Activated CD8-positive, alpha-beta T cell treated with anti-CD3 and anti-CD28 coated beads for 36 hours (primary cell): ENCODE results near the gene TCF4. TPM values are rescaled to one million over a fixed set of nuclear protein-coding genes. Genes with fewer than 3 reads are reported as not detected.

Experiments used
- ATAC-seq: fragments of 200-7000 bp; cut with Tn5 transposase; one replicate; pipeline ENCODE4 v1.10.0; 2021; ENCODE audit warnings: mild to moderate bottlenecking, moderate library complexity
- CTCF ChIA-PET: fragments of 350-600 bp; sonication (Branson Sonifier 250); formaldehyde crosslinking; loops from one replicate; lab custom pipeline; 2021; ENCODE audit warnings: antibody characterized with exemption; lab: Charles Lee
- POLR2A ChIA-PET: fragments of 350-600 bp; sonication (Branson Sonifier 250); formaldehyde crosslinking; loops from one replicate; lab custom pipeline; 2021; ENCODE audit warnings: antibody characterized with exemption; lab: Charles Lee
- DNase-seq: peaks from one replicate; pipeline ENCODE4 v3.0.0-alpha.2; 2020
- H3K27ac Mint-ChIP-seq: one replicate; pipeline ENCODE4 v1.8.0; 2021; ENCODE audit warnings: mild to moderate bottlenecking, mixed read lengths
- H3K27me3 Mint-ChIP-seq: one replicate; pipeline ENCODE4 v1.8.0; 2021; ENCODE audit warnings: mixed read lengths
- H3K36me3 Mint-ChIP-seq: one replicate; pipeline ENCODE4 v1.8.0; 2021; ENCODE audit warnings: low read depth, mixed read lengths
- H3K4me1 Mint-ChIP-seq: one replicate; pipeline ENCODE4 v1.8.0; 2021; ENCODE audit warnings: low read depth, mixed read lengths
- H3K4me3 Mint-ChIP-seq: one replicate; pipeline ENCODE4 v1.8.0; 2021; ENCODE audit warnings: mild to moderate bottlenecking, moderate library complexity, mixed read lengths
- H3K9me3 Mint-ChIP-seq: one replicate; pipeline ENCODE4 v1.8.0; 2021; ENCODE audit warnings: mixed read lengths
- CTCF ChIP-seq: fragments of 200-600 bp; IDR thresholded peaks from one replicate; pipeline ENCODE4 v1.8.0; 2022; ENCODE audit warnings: antibody characterized with exemption, mild to moderate bottlenecking
- intact Hi-C: fragments of 100-400 bp; cut with micrococcal nuclease; formaldehyde crosslinking; loops from one replicate; pipeline ENCODE4 v1.10.0; 2022
- total RNA-seq, 2 experiments: library from RNA; stranded (reverse); gene quantifications; one replicate each; pipeline ENCODE4 v1.2.3, GENCODE V29; 2021

TCF4 gene
- total RNA-seq, 2 experiments from 2014 or later = 1.2 to 1.4 TPM

GRCh38 chr18:55262021-55262560 is 325.9 kb downstream of the TCF4 start:
- Mint-ChIP-seq H3K27me3 (no peaks in the 10 kb centered on the region), H3K27ac (no peak overlapping the region), H3K4me1 (no peaks in the 10 kb centered on the region), H3K9me3 (no peaks in the 10 kb centered on the region), H3K4me3 (no peak overlapping the region), H3K36me3 (no peaks in the 10 kb centered on the region)
- DNase-seq (no peak), ATAC-seq (no peak)
- POLR2A ChIA-PET = no interaction called here
- TF ChIP-seq CTCF = no peak
- intact Hi-C loops = no loop called here
- CTCF ChIA-PET = interaction anchor here (1.1 to 1.9 kb wide), 3 partner anchors 11 to 28 kb away, joined by 3 to 5 read pairs (median 3); no protein-coding TSS in a partner anchor

GRCh38 chr18:55261253-55261652 is 326.7 kb downstream of the TCF4 start:
- no peak overlapping the region for H3K27ac Mint-ChIP-seq
- no peak for TF ChIP-seq CTCF
- H3K4me1 Mint-ChIP-seq = no peaks in the 10 kb centered on the region
- POLR2A ChIA-PET = no interaction called here
- H3K27me3 Mint-ChIP-seq = no peaks in the 10 kb centered on the region
- intact Hi-C loops = no loop called here
- H3K9me3 Mint-ChIP-seq = no peaks in the 10 kb centered on the region
- no peak overlapping the region for H3K4me3 Mint-ChIP-seq
- H3K36me3 Mint-ChIP-seq = no peaks in the 10 kb centered on the region
- CTCF ChIA-PET = interaction anchor here (1.3 to 1.9 kb wide), 2 partner anchors 11 to 27 kb away, joined by 3 to 5 read pairs; no protein-coding TSS in a partner anchor
- DNase-seq (no peak), ATAC-seq (no peak)

GRCh38 chr18:55258088-55258487 is 329.9 kb downstream of the TCF4 start:
- ChIA-PET POLR2A (no interaction called here), CTCF (no interaction called here)
- Mint-ChIP-seq H3K27ac (no peak overlapping the region), H3K4me3 (no peak overlapping the region), H3K36me3 (no peaks in the 10 kb centered on the region), H3K9me3 (no peaks in the 10 kb centered on the region), H3K27me3 (no peaks in the 10 kb centered on the region), H3K4me1 (no peaks in the 10 kb centered on the region)
- no peak for ATAC-seq
- DNase-seq = no peak
- intact Hi-C loops = no loop called here
- no peak for TF ChIP-seq CTCF

GRCh38 chr18:55256929-55257289 is 331.1 kb downstream of the TCF4 start:
- Mint-ChIP-seq H3K27ac (no peak overlapping the region), H3K4me3 (no peak overlapping the region), H3K36me3 (peaks cover 1% of the 10 kb centered on the region), H3K27me3 (no peaks in the 10 kb centered on the region), H3K4me1 (no peaks in the 10 kb centered on the region), H3K9me3 (no peaks in the 10 kb centered on the region)
- intact Hi-C loops = no loop called here
- ATAC-seq (no peak), DNase-seq (no peak)
- CTCF ChIA-PET = no interaction called here
- POLR2A ChIA-PET = no interaction called here
- TF ChIP-seq CTCF = no peak

GRCh38 chr18:55256226-55256928 is 331.6 kb downstream of the TCF4 start:
- no peaks in the 10 kb centered on the region for H3K27me3 Mint-ChIP-seq
- ChIA-PET CTCF (no interaction called here), POLR2A (interaction anchor here (0.7 kb wide), 1 partner anchor 11 kb away, joined by 3 read pairs; no protein-coding TSS in a partner anchor)
- no peak overlapping the region for H3K4me3 Mint-ChIP-seq
- DNase-seq = no peak
- H3K9me3 Mint-ChIP-seq = no peaks in the 10 kb centered on the region
- H3K4me1 Mint-ChIP-seq = no peaks in the 10 kb centered on the region
- ATAC-seq = no peak
- TF ChIP-seq CTCF = no peak
- intact Hi-C loops = no loop called here
- H3K36me3 Mint-ChIP-seq = peaks cover 1% of the 10 kb centered on the region
- no peak overlapping the region for H3K27ac Mint-ChIP-seq
